Stimulated activated CD4-positive, alpha-beta T cell treated with anti-CD3 and anti-CD28 coated beads, Interleukin-1b, Interleukin-23, amount 100 ng/mL, for 48 hours (primary cell): ENCODE results near the gene KCNK17.

ENCODE experiments used
- DNase-seq: peaks from one replicate; pipeline ENCODE4 v3.0.0-alpha.2; 2020

Gene KCNK17

DNA sequence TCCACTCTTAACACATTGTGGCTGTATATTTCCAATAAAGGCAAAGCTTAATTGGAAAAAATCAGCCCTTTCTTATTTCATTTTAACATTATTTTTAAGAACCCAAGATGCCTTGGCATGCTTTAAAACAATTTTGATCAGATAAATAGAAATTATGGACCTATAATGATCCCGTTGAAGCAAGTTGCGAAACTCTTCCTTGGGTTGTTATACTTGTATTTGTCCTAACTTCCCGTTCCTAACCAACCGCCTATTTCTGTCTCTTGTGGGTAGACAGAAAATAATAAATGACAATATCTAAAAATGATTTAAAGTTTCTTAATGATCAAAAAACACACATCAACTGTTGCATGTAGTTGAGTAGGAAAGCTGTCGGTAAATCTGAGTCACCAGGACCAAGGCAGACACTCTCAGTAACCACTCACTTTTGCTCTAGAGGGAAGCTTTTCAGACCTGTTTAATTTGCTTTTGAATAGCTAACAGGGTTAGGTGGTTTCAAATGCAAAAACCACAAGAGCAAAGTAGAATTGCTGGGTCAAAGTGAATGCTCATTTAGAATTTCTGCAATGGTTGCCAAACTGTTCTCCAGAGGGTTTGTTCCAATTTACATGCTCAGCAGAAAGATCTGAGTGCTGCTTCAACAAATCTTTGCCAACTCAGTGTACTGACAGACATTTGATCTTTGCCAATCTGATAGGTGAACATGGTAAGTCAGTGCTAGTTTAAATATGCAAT is 50.7 kb downstream of the KCNK17 start:
- peak; percentile 20 for DNase-seq

DNA sequence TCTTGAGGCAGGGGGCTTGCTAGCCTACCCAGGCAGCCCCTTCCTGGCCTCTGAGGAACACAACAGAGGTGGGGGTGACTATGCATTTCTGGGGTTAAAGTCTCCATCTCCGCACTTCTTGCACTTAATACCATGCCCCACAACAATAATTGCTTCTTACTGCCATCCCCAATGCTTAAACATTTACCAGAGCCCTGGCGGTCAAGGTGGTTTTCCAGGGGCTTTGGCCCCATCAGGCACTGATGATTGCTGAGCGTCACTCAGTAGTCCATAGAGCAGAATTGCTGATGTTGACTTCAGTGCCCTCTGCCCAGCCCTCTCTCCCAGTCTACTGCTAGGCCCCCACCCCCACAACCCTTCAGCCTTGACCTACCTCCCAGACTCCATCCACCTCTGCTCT is 52.5 kb downstream of the KCNK17 start:
- DNase-seq = no peak

DNA sequence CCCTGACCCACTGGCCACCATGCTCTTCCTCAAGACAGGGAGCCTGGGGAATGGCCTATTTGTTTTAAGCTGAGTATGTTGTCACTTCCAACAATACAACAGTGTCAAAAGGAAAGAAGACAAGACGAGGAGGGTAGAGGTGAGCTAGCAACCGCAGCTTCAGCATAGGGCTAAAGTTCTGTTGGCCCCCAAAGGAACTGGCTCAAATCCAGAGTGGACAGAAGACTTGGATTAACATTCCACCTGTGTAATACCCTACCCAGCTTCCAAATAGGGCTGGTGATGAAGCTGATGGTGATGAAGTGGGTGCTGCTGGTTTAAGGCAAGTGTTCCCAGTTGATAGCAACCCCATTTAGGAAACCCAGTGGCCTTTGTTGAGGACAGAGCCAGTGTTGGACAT is 53.3 kb downstream of the KCNK17 start:
- DNase-seq = no peak

DNA sequence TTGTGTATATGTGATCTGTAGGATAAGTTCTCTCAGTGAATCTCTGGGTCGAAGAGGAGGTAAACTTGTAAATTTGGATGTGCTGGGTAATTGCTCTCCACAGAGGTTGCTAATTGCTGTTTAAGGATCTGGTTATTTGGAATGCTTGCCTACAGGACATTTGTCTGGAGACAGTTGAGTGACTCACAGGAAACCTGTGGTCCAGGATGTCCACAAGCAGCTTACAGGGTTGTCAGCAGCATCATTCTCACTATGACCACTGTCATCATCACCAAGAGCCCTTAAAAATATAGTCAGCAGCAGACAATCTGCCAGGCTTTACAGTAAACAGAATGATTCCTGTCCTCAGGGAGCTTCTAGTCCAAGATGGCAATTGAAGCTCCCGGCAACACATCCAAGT is 53.8 kb downstream of the KCNK17 start:
- no peak for DNase-seq

DNA sequence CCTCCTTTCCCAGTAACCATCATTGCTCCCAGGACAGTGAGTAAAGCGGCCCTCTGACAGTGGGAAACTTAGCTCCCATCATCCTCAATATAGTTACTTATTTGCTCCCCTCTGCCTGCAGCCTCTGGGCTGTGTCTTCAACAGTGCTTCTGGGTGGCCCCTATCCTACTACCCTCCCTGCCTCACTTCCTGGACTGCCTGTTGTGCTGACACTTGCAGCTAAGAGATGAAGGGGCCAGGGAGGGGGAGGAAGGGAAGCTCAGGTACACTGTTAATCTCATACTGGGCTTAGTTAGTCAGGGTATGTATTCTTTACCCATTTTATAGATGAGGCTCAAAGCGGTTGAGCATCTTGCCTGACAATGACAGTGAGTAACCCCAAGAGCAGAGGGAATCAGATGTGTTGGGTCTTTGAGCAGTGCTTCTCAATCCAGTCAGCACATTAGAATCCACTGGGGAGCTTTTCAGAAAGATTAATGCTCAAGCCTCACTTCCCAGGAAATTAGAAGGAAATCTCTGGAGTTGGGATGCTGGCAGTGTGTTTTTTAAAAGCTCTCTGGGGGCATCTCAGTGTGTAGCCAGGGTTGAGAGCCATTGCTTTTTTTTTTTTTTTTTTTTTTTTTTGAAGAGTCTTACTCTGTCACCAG is 57.8 kb downstream of the KCNK17 start:
- DNase-seq = no peak

DNA sequence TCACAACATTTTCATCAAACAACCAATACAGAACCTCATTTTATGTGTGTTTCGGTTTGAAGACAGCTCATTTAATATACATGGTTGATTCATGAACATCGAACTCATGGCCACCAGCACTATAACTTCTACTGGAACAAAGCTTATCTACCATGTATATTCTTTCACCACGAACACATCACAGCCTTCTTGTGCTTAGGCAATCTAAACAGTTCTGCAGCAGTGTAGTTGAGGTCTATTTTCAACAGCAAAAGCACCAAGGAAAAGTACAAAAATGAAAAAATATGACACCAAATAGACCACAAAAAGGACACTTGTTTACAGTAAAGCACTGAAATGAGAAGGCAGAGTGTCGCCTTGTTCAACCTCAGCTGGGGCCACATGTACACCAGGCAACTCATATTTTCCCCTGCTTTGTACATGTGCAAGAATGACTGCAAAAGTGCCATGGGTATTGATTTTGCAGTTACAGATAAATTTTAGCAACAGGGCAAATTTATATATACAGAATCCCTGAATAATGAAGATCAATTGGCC is 59.2 kb downstream of the KCNK17 start:
- no peak for DNase-seq

DNA sequence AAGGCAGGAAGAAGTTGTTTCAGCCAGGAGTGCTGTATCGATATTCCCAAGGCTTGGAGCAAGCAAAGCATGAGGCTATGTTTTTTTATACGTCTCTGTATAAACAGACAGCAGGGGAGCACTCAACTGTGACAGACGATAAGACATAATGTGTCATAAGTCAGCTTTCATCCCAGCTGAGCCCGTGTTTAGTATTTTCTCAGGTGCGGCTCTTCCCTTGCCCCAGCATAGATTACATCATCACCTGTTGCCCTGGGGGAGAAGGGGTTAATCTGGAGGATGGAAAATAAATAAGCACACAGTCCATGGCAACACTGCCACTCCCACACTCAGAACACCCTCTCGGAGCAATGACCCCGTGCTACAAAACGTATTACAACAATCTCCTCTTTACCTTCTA is 62.8 kb downstream of the KCNK17 start:
- no peak for DNase-seq

DNA sequence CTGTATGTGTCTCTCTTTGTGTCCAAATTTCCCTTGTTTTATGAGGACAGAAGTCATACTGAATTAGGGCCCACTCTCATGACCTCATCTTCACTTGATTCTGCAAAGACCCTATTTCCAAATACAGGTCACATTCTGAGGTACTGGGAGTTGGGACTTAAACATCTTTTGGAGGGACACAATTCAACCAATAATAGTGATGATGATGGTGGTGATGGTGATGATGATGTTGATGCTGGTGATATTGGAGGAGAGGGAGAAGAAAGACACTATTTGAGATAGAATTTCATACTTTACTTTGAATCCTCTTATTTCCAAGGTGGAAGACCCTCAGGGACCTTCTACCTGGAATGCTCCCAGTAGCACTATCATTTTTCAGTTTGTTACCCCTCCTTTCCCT is 63.7 kb downstream of the KCNK17 start:
- DNase-seq = no peak

DNA sequence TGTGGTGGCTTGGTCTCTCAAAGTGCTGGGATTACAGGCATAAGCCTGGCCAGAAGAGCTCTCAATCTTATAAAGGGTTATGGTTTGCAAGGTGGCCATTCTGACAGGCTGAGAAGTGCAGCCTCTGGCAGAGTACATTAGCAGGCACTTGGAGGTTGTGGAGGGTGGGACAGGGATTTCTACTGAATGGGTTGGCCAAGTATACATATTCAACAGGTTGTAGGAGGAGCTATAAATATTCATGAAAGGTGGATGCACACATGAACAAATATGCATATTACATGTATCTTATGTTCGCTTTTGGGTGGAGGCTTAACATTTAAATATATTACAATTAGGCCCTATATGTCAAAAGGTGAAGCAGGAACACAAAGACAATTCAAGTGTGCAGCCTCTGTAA is 64.9 kb downstream of the KCNK17 start:
- no peak for DNase-seq
